GM18520 (cell line): ENCODE data around the gene PIP5K1B.
"Not testable (repeated sequence)": the region's sequence is repeated elsewhere in the genome, so short reads cannot be mapped to it uniquely, and the experiment has no call there.

Experiments
- ATAC-seq: cut with Tn5 transposase; IDR thresholded peaks from one replicate; pipeline ENCODE4 v1.9.1; 2021; ENCODE audit not compliant: unreplicated experiment

Gene PIP5K1B, protein sequence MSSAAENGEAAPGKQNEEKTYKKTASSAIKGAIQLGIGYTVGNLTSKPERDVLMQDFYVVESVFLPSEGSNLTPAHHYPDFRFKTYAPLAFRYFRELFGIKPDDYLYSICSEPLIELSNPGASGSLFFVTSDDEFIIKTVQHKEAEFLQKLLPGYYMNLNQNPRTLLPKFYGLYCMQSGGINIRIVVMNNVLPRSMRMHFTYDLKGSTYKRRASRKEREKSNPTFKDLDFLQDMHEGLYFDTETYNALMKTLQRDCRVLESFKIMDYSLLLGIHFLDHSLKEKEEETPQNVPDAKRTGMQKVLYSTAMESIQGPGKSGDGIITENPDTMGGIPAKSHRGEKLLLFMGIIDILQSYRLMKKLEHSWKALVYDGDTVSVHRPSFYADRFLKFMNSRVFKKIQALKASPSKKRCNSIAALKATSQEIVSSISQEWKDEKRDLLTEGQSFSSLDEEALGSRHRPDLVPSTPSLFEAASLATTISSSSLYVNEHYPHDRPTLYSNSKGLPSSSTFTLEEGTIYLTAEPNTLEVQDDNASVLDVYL

DNA sequence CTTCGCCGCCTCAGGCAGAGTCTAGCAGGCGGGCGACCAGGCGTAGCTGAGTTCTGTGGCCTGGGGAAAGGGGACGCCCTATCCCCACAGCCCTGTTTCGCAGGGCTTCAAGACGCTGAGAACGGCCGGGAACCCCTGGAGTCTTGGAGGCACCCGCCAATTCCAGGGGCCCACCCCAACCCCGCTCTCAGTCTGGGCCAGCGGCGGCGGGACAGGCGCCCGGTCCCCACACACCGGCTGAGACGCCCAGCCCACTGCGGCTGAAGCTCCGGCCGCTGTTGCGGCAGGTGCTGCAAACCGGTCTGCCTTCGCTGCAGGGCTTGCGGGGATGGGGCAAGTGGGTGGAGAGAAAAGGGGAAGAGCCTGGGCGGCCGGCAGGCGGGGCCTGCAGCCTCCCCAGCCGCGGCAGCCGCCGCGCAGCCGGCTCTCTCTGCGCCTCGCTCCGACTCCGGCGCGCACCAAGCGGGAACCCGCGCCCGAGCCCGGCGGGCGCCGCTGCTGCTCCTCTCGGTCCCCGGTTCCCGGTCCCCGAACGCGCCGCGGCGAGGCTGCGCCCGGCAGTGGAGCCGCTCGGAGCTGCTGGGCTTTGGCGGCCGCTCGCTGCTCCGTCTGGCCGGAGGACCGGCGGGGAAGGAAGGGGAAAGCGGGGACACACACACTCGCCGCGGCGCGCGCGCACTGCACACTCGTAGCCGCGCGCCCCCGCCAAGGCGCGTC is at the start of gene PIP5K1B:
PIP5K1B (plus strand) TSS at position 427 of the 717 bp plus-strand sequence. CDS start 117,375 bp downstream, outside the sequence.
- ATAC-seq = peak; percentile 65

GRCh38 chr9:68664036-68664435 is 41.0 kb upstream of the PIP5K1B start:
- ATAC-seq = no peak

DNA sequence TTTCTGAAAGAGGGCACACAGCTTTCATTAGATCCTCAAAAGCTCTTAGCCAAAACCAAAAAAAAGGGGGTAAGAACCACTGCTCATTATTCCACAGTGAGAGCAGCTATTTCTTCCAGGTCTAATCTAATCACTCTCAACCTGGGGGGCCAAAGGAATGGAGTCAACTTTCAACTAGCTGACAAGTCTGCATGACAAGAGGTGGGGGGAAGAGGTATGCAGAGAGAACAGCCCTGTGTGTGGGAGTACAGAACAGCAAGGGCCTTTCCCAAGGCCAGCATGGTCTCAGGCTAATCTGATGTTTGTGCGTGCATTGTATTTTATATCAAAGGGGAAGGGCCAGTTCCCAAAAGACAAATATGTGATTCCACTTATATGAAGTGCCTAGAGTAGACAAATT is 36.9 kb upstream of the PIP5K1B start:
- no peak for ATAC-seq

- ATAC-seq = no peak
Observed at GRCh38 chr9:68669218-68669617, 35.8 kb upstream of the PIP5K1B start.

- ATAC-seq = no peak
Observed at GRCh38 chr9:68672215-68672614, 32.8 kb upstream of the PIP5K1B start.

DNA sequence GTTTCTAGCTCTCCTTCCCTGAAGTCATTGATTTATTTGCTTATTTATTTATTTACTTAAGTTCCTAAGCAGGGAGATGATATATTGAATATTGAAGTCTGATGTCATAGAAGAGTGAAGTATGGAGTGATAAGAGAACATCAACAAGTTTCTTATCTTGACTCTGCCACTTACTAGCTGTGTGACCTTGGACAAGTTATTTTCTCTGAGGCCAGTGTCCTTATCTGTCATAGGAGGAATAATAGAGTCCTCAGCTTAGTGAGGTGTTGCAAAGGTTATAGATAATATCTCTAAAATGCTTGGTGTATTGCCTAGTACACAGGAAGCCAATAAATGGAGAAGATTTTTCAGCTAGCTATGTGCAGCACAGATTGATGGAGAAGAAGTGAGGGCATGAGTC is 32.4 kb upstream of the PIP5K1B start:
- no peak for ATAC-seq

- no peak for ATAC-seq
Observed at GRCh38 chr9:68678430-68678829, 26.6 kb upstream of the PIP5K1B start.

DNA sequence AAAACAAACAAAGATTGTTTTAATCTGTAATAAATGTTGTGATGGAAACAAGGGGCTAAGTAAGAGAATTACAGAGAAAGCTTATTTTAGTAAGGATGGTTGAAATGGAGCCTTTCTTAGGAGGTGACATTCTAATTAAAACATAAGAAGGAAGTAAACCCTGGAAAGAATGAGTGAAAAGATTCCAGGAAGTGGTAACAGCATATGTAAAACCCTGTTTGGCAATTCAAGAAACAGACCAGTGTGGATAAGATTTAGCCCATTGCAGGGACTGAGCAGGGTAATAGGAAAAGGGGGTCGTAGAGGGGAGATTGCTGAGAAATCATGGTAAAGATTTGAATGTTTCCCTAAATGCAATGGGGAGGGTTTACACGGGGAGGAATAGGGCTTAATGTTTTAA is 21.6 kb upstream of the PIP5K1B start:
- ATAC-seq = no peak

GRCh38 chr9:68685213-68685612 is 19.8 kb upstream of the PIP5K1B start:
- ATAC-seq = no peak

DNA sequence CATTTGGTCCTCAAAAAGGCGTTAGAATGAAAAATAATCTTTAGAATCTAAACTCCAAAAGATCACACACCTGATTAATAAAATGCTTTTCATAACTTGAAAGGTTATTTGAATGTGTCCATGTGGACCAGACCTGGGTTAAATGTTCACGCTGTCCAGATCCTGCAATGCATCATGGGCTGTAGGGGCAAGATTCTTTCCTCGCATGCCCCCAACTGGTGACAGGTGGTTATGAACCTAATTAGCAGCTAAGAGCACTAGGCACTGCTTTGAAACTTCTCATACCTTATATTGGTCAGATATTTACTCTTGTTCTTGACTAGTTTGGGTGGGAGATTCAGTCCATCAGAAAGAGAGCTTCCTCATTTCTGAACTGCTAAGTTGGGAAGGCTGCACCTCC is 19.3 kb upstream of the PIP5K1B start:
- ATAC-seq = no peak

- ATAC-seq = no peak
Observed at GRCh38 chr9:68690088-68690487, 15.0 kb upstream of the PIP5K1B start.

DNA sequence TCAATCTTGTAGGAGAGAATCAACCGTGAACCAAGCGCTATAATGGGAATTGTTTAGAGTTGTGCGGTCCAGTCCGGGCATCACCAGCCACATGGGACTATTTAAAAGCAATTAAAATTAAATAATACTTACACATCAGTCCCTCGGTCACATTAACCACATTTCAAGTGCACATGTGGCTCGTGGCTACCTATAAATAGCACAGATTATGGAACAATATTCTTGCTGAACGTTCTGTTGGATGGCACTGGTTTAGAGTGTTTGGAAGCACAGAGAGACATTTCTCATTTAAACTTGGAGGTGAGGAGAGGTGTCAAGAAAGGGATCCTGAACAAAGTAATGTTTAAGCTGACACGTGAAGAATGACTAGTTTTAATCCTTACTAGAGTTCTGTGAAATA is 12.5 kb upstream of the PIP5K1B start:
- no peak for ATAC-seq

DNA sequence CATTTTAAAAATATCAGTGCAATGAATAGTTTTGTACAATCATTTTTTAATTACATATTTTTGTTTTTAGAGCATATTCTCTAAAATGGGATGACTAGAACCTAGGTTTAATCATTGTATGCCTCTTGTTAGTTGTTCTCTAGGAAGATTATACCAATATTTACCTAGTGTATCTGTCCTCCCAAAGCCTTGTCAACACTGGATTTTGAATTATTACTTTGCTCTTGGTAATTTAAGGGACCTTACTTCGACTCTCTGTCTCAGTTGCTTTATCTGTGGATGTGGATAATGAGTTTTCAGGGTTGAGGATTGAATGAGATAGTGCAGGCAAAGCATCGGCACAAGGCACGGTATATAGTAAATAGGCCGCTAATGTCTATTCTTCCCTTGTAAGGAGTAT is 10.9 kb upstream of the PIP5K1B start:
- no peak for ATAC-seq

- no peak for ATAC-seq
Observed at GRCh38 chr9:68697851-68698250, 7.2 kb upstream of the PIP5K1B start.

DNA sequence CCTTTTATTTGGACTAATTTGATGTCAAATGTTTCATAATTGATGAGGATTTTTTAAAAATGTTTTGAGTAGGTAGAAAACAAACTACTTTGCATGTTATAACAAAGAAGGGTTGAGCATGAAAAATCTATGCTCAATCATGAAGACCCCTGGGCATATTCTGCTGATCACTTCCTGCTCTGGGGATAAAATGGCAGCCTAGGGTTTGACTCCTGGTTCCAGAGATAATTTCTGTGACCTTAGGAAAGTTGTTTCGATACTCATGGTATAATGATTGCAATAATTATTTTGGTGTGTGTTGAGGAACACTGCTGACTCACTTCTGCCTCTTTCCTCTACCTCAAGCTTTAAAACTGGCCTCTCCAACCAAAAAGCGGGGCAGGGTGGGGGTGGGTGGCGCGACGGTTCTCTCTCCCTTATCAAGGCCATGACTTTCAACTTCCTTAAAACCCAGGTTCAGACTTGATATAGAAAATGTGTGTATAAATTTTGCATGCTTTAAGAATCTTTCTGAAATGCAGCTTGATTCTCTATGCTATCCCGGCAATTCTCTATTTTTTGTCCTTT is 6.0 kb upstream of the PIP5K1B start:
- ATAC-seq = no peak

GRCh38 chr9:68699625-68700024 is 5.4 kb upstream of the PIP5K1B start:
- not testable (repeated sequence) for ATAC-seq

GRCh38 chr9:68702493-68702892 is 2.5 kb upstream of the PIP5K1B start:
- no peak for ATAC-seq

DNA sequence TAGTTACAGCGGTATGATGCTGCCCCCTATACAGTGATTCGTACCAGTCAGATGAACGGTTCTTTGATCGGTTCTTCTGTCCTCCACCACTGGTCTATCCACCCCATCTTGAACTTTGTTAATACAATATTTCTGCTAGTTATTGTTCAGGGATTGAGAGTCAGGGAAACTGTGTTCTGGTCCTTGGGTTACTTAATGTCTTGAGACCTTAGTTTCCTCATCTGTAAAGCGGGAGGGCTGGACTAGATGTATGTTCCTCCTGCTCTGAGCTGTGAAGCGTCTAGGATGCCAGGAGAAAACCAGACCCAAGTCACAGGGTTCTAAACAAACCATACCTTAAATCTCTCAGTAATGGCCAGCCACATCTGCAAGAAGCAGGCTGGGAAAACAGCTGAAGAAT is 1.4 kb upstream of the PIP5K1B start:
- no peak for ATAC-seq

DNA sequence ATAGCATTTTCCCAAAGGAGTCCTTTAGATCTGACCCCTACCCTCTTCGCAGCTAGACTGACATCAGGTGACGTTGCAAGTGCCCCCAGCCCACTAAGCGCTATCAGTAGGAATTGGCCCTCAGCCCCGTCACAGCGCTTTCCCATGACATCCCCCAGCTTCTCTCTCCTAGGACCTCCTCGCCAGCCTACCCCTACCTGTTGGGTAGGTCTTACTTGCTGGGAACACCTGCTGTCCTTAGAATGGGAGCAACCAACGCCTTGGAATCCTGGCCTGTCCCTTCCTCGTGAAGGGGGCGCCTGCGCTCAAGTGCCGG is 584 bp upstream of the PIP5K1B start:
- ATAC-seq = no peak

GRCh38 chr9:68705531-68706362 is 707 bp downstream of the PIP5K1B start:
- no peak for ATAC-seq
